HepG2 (cell line): ENCODE data around the gene CDK9. TPM values are rescaled to one million over a fixed set of nuclear protein-coding genes. Genes with fewer than 3 reads are reported as not detected.

Experiments
- CAMTA2 ChIP-seq: sonication (generic); formaldehyde crosslinking; IDR thresholded peaks from 2 replicates; pipeline ENCODE4 v1.4.0; 2020; ENCODE audit warnings: mild to moderate bottlenecking, missing genetic modification reagents, borderline replicate concordance
- CBFB ChIP-seq: sonication (generic); formaldehyde crosslinking; IDR thresholded peaks from 2 replicates; pipeline ENCODE4 v1.4.0; 2020; ENCODE audit warnings: missing genetic modification reagents
- CBX2 ChIP-seq, 2 experiments: fragments of 200-600 bp in 1 of 2; sonication (generic); formaldehyde crosslinking in 1 of 2; IDR thresholded peaks; 2 replicates each; pipeline versions ENCODE4 v1.7.0 to v1.8.1; 2018 to 2022; ENCODE audit warnings: low read depth in 2 of 2, low read length in 1 of 2, mild to moderate bottlenecking in 1 of 2, missing genetic modification reagents in 1 of 2
- HNRNPK ChIP-seq: fragments of 200-400 bp; formaldehyde crosslinking; IDR thresholded peaks from 2 replicates; pipeline ENCODE4 v1.6.1; 2018; ENCODE audit warnings: low read length, low read depth, moderate library complexity, mild to moderate bottlenecking; ENCODE audit not compliant: poor library complexity, severe bottlenecking
- NFKB2 ChIP-seq: sonication (generic); formaldehyde crosslinking; IDR thresholded peaks from 2 replicates; pipeline ENCODE4 v1.4.0; 2020; ENCODE audit warnings: missing genetic modification reagents, borderline replicate concordance
- SP1 ChIP-seq, 2 experiments: fragments of 450-650 bp in 1 of 2; sonication (generic) in 1 of 2; formaldehyde crosslinking in 1 of 2; IDR thresholded peaks; 2 replicates each; pipeline versions ENCODE4 v1.4.0 to v1.6.1; 2016 to 2020; ENCODE audit warnings: missing genetic modification reagents in 1 of 2
- SSRP1 ChIP-seq: IDR thresholded peaks from 2 replicates; pipeline ENCODE4 v1.6.1; 2016; ENCODE audit warnings: control low read depth
- ZBTB40 ChIP-seq, 2 experiments: fragments of 450-650 bp in 1 of 2; sonication (generic) in 1 of 2; formaldehyde crosslinking in 1 of 2; IDR thresholded peaks; 2 replicates each; pipeline versions ENCODE4 v1.6.1 to v1.8.0; 2016 to 2022; ENCODE audit warnings: antibody characterized with exemption in 1 of 2, mild to moderate bottlenecking in 1 of 2, missing genetic modification reagents in 1 of 2
- ZNF12 ChIP-seq: sonication (generic); formaldehyde crosslinking; IDR thresholded peaks from 2 replicates; pipeline ENCODE4 v1.5.0; 2020; ENCODE audit warnings: missing genetic modification reagents
- ZNF619 ChIP-seq: sonication (generic); formaldehyde crosslinking; IDR thresholded peaks from 2 replicates; pipeline ENCODE4 v1.4.0; 2020; ENCODE audit warnings: mild to moderate bottlenecking, missing genetic modification reagents
- ZNF646 ChIP-seq: sonication (generic); formaldehyde crosslinking; IDR thresholded peaks from 2 replicates; pipeline ENCODE4 v1.9.0; 2021; ENCODE audit warnings: mild to moderate bottlenecking, missing genetic modification reagents
- polyA plus RNA-seq, 8 experiments: library from polyadenylated mRNA; depleted of rRNA in 3 of 8; stranded (reverse) in 7 of 8; unstranded in 1 of 8; fragments of >200 nt; fragmentation: Illumina TruSeq in 4 of 8; extraction: Trizol in 4 of 8; gene quantifications; 2 replicates each; pipeline versions ENCODE4 v1.2.1 to v1.2.3, GENCODE V29; 2011 to 2016; ENCODE audit warnings: low read depth in 4 of 8, missing spikeins in 1 of 8, mixed read lengths in 1 of 8; ENCODE audit not compliant: insufficient read depth in 1 of 8
- total RNA-seq, 5 experiments: library from RNA; depleted of rRNA; stranded (reverse); fragments of >200 nt; fragmentation: Illumina TruSeq; extraction: Trizol; gene quantifications; 2 replicates each; pipeline ENCODE4 v1.2.3, GENCODE V29; 2016; ENCODE audit warnings: low read depth in 1 of 5

The CDK9 gene
- total and polyA plus RNA-seq, 2 of the 13 experiments (the other 11 are each of a cell fraction or from before 2014, with no cell fraction given): 16.8 to 21.5 TPM

- no peak for TF ChIP-seq ZBTB40 (IDR thresholded peaks at IDR 0.05)
- peak; percentile 63 for TF ChIP-seq ZBTB40 (CRISPR knock-in tag; IDR thresholded peaks at IDR 0.05)
- no peak for TF ChIP-seq ZNF646
- peak; percentile 97 for TF ChIP-seq CAMTA2 (CRISPR knock-in tag)
- TF ChIP-seq HNRNPK: peak; percentile 73
- TF ChIP-seq ZNF619 (CRISPR knock-in tag): 0 out of 2 replicates have a peak, but pooled peaks have one; percentile 44
- TF ChIP-seq CBFB (CRISPR knock-in tag): no peak
- no peak for TF ChIP-seq CBX2 (IDR thresholded peaks at IDR 0.05; ENCODE audit: low read depth, low read length)
- no peak for TF ChIP-seq CBX2 (CRISPR knock-in tag; IDR thresholded peaks at IDR 0.05; ENCODE audit: low read depth)
- peak; percentile 58; the same call in 1 of the 2 replicates for TF ChIP-seq ZNF12
- no peak for TF ChIP-seq NFKB2 (CRISPR knock-in tag)
- TF ChIP-seq SP1 (IDR thresholded peaks at IDR 0.05): no peak
- TF ChIP-seq SP1 (CRISPR knock-in tag; IDR thresholded peaks at IDR 0.05): peak; percentile 3; the same call in 1 of the 2 replicates
- TF ChIP-seq SSRP1 (CRISPR knock-in tag): no peak
Observed at GRCh38 chr9:127802576-127803443, 17.0 kb downstream of the CDK9 start, which contains the start of gene FPGS (continued).
